A673 (cell line): Measurements from ENCODE around the gene TRPC3. TPM values are rescaled to one million over a fixed set of nuclear protein-coding genes. Genes with fewer than 3 reads are reported as not detected.

Experiments
- BruUV-seq: library from RNA; stranded (reverse); fragments of 400-500 nt; replicated peaks from 2 replicates; lab custom pipeline; 2021; lab: Mats Ljungman, UMichigan
- CTCF ChIA-PET: fragments of 300-600 bp; sonication (Branson Sonifier 250); formaldehyde crosslinking; loops from one replicate; lab custom pipeline; 2022; ENCODE audit warnings: antibody characterized with exemption; lab: Charles Lee
- POLR2A ChIA-PET: fragments of 300-600 bp; sonication (Branson Sonifier 250); formaldehyde crosslinking; loops from one replicate; lab custom pipeline; 2022; ENCODE audit warnings: antibody characterized with exemption; ENCODE audit not compliant: low non-redundant PET; lab: Charles Lee
- DNase-seq: peaks from one replicate; pipeline ENCODE4 v3.0.0-alpha.2; 2015; ENCODE audit warnings: low spot score
- H3K27ac ChIP-seq: fragments of 200-600 bp; sonication (generic); 2 replicates; pipeline ENCODE4 v1.5.1; 2016; ENCODE audit warnings: mixed run types, low read depth, mild to moderate bottlenecking, mixed read lengths, antibody characterized with exemption, low read length; ENCODE audit not compliant: poor library complexity, severe bottlenecking
- H3K27me3 ChIP-seq: fragments of 200-600 bp; sonication (generic); replicated peaks from 2 replicates; pipeline ENCODE4 v1.6.1; 2017; ENCODE audit warnings: mixed run types, low read depth, mild to moderate bottlenecking, mixed read lengths, antibody characterized with exemption, low read length; ENCODE audit not compliant: insufficient read depth, poor library complexity
- H3K36me3 ChIP-seq: fragments of 200-600 bp; sonication (generic); 2 replicates; pipeline ENCODE4 v1.6.1; 2016; ENCODE audit warnings: mixed run types, mild to moderate bottlenecking, mixed read lengths, antibody characterized with exemption, low read length; ENCODE audit not compliant: insufficient read depth, poor library complexity, severe bottlenecking
- H3K4me1 ChIP-seq: fragments of 200-600 bp; sonication (generic); 2 replicates; pipeline ENCODE4 v1.6.1; 2017; ENCODE audit warnings: mixed run types, mild to moderate bottlenecking, mixed read lengths, antibody characterized with exemption, low read length; ENCODE audit not compliant: insufficient read depth, poor library complexity, severe bottlenecking
- H3K4me3 ChIP-seq: fragments of 200-600 bp; sonication (generic); 2 replicates; pipeline ENCODE4 v1.5.1; 2016; ENCODE audit warnings: low read depth, mixed run types, mild to moderate bottlenecking, mixed read lengths, low read length; ENCODE audit not compliant: poor library complexity, severe bottlenecking
- H3K9me3 ChIP-seq: fragments of 200-600 bp; sonication (generic); 2 replicates; pipeline ENCODE4 v1.6.1; 2016; ENCODE audit warnings: mixed run types, low read depth, mild to moderate bottlenecking, mixed read lengths, antibody characterized with exemption, low read length; ENCODE audit not compliant: poor library complexity, severe bottlenecking
- CTCF ChIP-seq: fragments of 300-800, 200-600 bp; sonication (generic); conservative IDR thresholded peaks from 2 replicates; pipeline ENCODE4 v1.5.1; 2017; ENCODE audit warnings: low read depth, mild to moderate bottlenecking, antibody characterized with exemption, low read length, moderate library complexity, mixed read lengths
- EZH2 ChIP-seq: fragments of 200-600 bp; sonication (generic); IDR thresholded peaks from 2 replicates; pipeline ENCODE4 v1.6.1; 2017; ENCODE audit warnings: borderline replicate concordance, low read depth, mild to moderate bottlenecking, mixed read lengths, antibody characterized with exemption, low read length; ENCODE audit not compliant: poor library complexity, severe bottlenecking
- intact Hi-C: fragments of 100-400 bp; cut with micrococcal nuclease; formaldehyde crosslinking; loops from one replicate; pipeline ENCODE4 v1.10.0; 2022; ENCODE audit not compliant: unreplicated experiment
- total RNA-seq: library from RNA; stranded (reverse); gene quantifications from 2 replicates; pipeline ENCODE4 v1.2.3, GENCODE V29; 2021

Gene TRPC3
- total RNA-seq, 1 experiment from 2014 or later, result 0.24 TPM

- no peak overlapping the region for H3K27ac ChIP-seq
- TF ChIP-seq EZH2, result no peak
- TF ChIP-seq CTCF, result no peak
- DNase-seq, result no peak
- ChIA-PET POLR2A (no interaction called here), CTCF (no interaction called here)
- no peaks in the 10 kb centered on the region for H3K4me1 ChIP-seq
- intact Hi-C loops, result no loop called here
- H3K27me3 ChIP-seq, result peaks cover 3% of the 10 kb centered on the region
- no peak overlapping the region for H3K4me3 ChIP-seq
- H3K9me3 ChIP-seq, result no peaks in the 10 kb centered on the region
- no peaks in the 10 kb centered on the region for H3K36me3 ChIP-seq
- no TSS peak for BruUV-seq
Measured at GRCh38 chr4:121960818-121961217, 9.0 kb upstream of the TRPC3 start.

GRCh38 chr4:121958777-121959176, 6.9 kb upstream of the TRPC3 start:
- ChIA-PET POLR2A (no interaction called here), CTCF (no interaction called here)
- no peak for DNase-seq
- no peaks in the 10 kb centered on the region for H3K4me1 ChIP-seq
- H3K27me3 ChIP-seq, result peaks cover 7% of the 10 kb centered on the region
- no peak overlapping the region for H3K4me3 ChIP-seq
- no TSS peak for BruUV-seq
- no peak overlapping the region for H3K27ac ChIP-seq
- H3K36me3 ChIP-seq, result no peaks in the 10 kb centered on the region
- TF ChIP-seq CTCF (no peak), EZH2 (no peak)
- intact Hi-C loops, result no loop called here
- H3K9me3 ChIP-seq, result no peaks in the 10 kb centered on the region

DNA sequence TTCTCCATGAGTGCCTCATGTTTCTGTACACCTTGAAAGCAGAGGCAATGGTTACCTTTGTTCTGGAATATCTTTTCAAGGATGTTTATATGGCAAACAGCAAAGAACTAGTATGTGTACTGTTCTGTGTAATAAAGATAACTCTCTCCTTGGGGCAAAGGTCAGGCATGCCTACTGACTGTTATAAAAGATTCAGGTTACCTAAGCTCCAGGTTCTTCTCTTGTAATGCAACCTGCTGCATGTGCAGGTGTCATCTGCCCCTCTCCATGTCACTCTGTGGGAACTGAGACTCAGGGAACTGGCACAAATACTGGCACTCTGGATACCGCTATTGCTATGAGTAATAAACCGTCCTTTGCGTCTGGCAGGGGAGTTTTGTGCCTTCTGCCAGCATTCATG, 5.4 kb upstream of the TRPC3 start:
- no peak overlapping the region for H3K4me3 ChIP-seq
- CTCF ChIA-PET, result no interaction called here
- POLR2A ChIA-PET, result no interaction called here
- peaks cover 22% of the 10 kb centered on the region for H3K27me3 ChIP-seq
- H3K9me3 ChIP-seq, result no peaks in the 10 kb centered on the region
- H3K4me1 ChIP-seq, result no peaks in the 10 kb centered on the region
- no TSS peak for BruUV-seq
- intact Hi-C loops, result no loop called here
- no peak overlapping the region for H3K27ac ChIP-seq
- no peak for DNase-seq
- H3K36me3 ChIP-seq, result no peaks in the 10 kb centered on the region
- no peak for TF ChIP-seq CTCF
